ENCODE results near the gene DROSHA. TPM values are rescaled to one million over a fixed set of nuclear protein-coding genes. Genes with fewer than 3 reads are reported as not detected.

Gene DROSHA
- total RNA-seq, 6 experiments from 2014 or later: 13.0 to 21.0 (median 18.5) TPM

- WGBS (ENCODE audit: insufficient coverage, low coverage, low lambda C conversion rate, missing lambda C conversion rate): 81% methylated on average over 3 of the region's 3 CpGs
- Histone ChIP-seq H3K27me3 (no peaks in the 10 kb centered on the region), H3K9me3 (no peaks in the 10 kb centered on the region), H3K27ac (no peak overlapping the region), H3K36me3 (peaks cover 0 to 3% (median 0%) of the 10 kb centered on the region in 4 donors), H3K4me1 (no peaks in the 10 kb centered on the region), H3K4me3 (no peak overlapping the region)
- ATAC-seq (no peak), DNase-seq (no peak)
- intact Hi-C loops (cut with DNase I): no loop called here
- TF ChIP-seq CTCF (IDR thresholded peaks at IDR 0.05): no peak
- TF ChIP-seq POLR2A (IDR thresholded peaks at IDR 0.05): no peak
Observed at GRCh38 chr5:31442058-31442745, 89.7 kb downstream of the DROSHA start.

DNA sequence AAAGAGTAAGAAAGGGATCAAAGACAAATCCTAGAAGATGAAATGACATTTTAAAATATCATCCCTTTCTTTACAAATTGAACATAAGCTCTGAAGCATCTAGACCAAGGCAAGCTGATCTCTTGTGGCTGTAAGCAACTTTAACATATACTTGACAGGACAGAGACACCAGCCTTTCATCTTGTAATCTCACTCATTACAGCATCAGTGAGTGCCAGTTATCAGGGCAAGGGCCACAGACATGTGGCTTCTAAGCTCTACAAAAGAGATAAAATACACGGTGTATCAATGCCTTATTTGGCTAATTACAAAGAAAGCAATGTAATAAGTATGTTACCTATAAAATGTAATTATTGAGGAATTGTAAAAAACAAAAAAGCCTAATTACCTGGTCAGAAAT lies 95.0 kb downstream of the DROSHA start:
- no peak for DNase-seq
- Histone ChIP-seq H3K27ac (no peak overlapping the region), H3K9me3 (no peaks in the 10 kb centered on the region), H3K4me1 (no peaks in the 10 kb centered on the region), H3K27me3 (no peaks in the 10 kb centered on the region), H3K36me3 (peaks cover 0 to 18% (median 5%) of the 10 kb centered on the region in 4 donors), H3K4me3 (no peak overlapping the region)
- WGBS (ENCODE audit: insufficient coverage, low coverage, low lambda C conversion rate, missing lambda C conversion rate): 67% methylated on average over 1 of the region's 1 CpG
- TF ChIP-seq CTCF (IDR thresholded peaks at IDR 0.05) (no peak), POLR2A (IDR thresholded peaks at IDR 0.05) (no peak)
- no peak for ATAC-seq
- intact Hi-C loops (cut with DNase I): no loop called here

DNA sequence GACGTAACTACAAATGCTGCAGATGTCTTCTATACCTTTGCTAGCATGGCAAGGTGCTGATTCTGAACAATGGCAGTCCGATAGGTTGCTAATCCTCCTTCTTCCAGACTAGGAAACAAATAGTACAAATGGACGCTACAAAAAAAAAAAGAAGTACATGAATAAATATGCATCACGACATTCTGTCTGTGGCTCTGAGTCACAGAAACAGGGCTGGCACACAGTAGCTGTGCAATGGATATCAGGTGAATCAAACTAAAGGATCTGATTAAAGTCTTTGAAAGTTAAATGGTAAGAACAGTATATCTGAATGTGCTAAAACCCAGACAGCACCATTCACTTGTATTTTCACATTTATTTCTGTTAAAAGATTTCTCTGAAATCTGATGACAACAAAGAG lies 96.2 kb downstream of the DROSHA start:
- Histone ChIP-seq H3K4me1 (no peaks in the 10 kb centered on the region), H3K36me3 (peaks cover 0 to 18% (median 5%) of the 10 kb centered on the region in 4 donors), H3K9me3 (no peaks in the 10 kb centered on the region), H3K27me3 (no peaks in the 10 kb centered on the region), H3K27ac (no peak overlapping the region), H3K4me3 (no peak overlapping the region)
- no peak for ATAC-seq
- WGBS (ENCODE audit: insufficient coverage, low coverage, low lambda C conversion rate, missing lambda C conversion rate): 100% methylated on average over 4 of the region's 4 CpGs
- DNase-seq: no peak
- TF ChIP-seq CTCF (IDR thresholded peaks at IDR 0.05) (no peak), POLR2A (IDR thresholded peaks at IDR 0.05) (no peak)
- intact Hi-C loops (cut with DNase I): no loop called here

- Histone ChIP-seq H3K27ac (no peak overlapping the region), H3K4me3 (no peak overlapping the region), H3K9me3 (no peaks in the 10 kb centered on the region), H3K4me1 (no peaks in the 10 kb centered on the region), H3K36me3 (peaks cover 0 to 18% (median 5%) of the 10 kb centered on the region in 4 donors), H3K27me3 (no peaks in the 10 kb centered on the region)
- TF ChIP-seq CTCF (IDR thresholded peaks at IDR 0.05) (no peak), POLR2A (IDR thresholded peaks at IDR 0.05) (no peak)
- intact Hi-C loops (cut with DNase I): no loop called here
- no peak for ATAC-seq
- WGBS (ENCODE audit: insufficient coverage, low coverage, low lambda C conversion rate, missing lambda C conversion rate): 85% methylated on average over 2 of the region's 2 CpGs
- DNase-seq: no peak
Observed at GRCh38 chr5:31434898-31435297, 97.0 kb downstream of the DROSHA start.
